Measurements from ENCODE around the gene SPECC1.

GRCh38 chr17:20156196-20157000, 147.2 kb downstream of the SPECC1 start:
- TF ChIP-seq RAD21 (IDR thresholded peaks at IDR 0.05; ENCODE audit: low read length), result no peak
- TF ChIP-seq CTCF (conservative IDR thresholded peaks at IDR 0.05; ENCODE audit: low read depth, low read length), result no peak
- no peak for TF ChIP-seq CHD1 (IDR thresholded peaks at IDR 0.05; ENCODE audit: low read depth, low read length)
- no peak for TF ChIP-seq MAZ (IDR thresholded peaks at IDR 0.05; ENCODE audit: borderline replicate concordance, low read depth, low read length)
- no peak for TF ChIP-seq ELK1 (IDR thresholded peaks at IDR 0.05; ENCODE audit: borderline replicate concordance, low read depth, low read length)

All from IMR-90 (cell line).